Stimulated activated CD8-positive, alpha-beta memory T cell treated with anti-CD3 and anti-CD28 coated beads, Interleukin-12 subunit alpha, Interleukin-12 subunit beta, amount 100 ng/mL, for 24 hours (primary cell): ENCODE data around the gene ITPRIPL1.

Source experiments
- DNase-seq: peaks from one replicate; pipeline ENCODE4 v3.0.0-alpha.2; 2020; ENCODE audit errors: extremely low read depth

The ITPRIPL1 gene

GRCh38 chr2:96359310-96359709, 34.2 kb downstream of the ITPRIPL1 start:
- no peak for DNase-seq

- no peak for DNase-seq
Measured at GRCh38 chr2:96359866-96360265, 34.7 kb downstream of the ITPRIPL1 start.

GRCh38 chr2:96361751-96362150, 36.6 kb downstream of the ITPRIPL1 start:
- DNase-seq = no peak

- DNase-seq = no peak
Measured at GRCh38 chr2:96369186-96369585, 44.1 kb downstream of the ITPRIPL1 start.

DNA sequence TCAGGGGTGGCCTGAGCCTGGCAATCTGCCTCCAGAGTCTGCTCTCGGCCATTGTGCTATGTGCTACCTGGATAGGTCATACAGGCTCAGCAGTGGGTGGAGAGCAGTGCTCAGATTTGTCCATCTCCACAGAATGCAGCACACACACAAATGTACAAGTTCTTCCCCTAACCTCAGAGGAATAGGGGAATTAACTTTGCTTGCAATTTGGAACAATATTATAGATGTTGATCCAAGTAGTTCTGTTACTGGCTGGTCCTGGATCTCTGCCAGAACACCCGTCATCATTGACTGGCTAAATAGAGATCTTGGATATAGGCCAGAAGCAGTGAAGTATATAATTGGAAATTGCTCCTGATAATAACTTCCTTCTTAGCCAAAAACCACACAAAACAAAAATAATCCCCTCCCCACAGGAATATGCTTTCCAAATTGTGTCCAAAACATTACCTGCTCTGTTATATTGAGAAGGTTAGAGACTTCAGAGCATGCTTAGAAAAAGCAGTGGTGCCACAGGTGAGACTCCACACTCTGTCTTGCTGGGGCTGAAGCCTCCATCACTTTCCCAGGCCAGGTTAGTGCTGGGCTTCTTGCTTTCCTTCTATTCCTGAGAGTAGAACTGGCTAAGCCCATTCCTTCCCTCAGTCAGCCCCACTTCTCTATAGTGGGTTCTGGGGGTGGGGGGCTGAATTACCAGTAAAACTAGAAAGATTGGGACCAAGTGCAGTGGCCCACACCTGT, 49.3 kb downstream of the ITPRIPL1 start:
- no peak for DNase-seq
